Measurements from ENCODE around the gene TH.
"Not testable (repeated sequence)": the region's sequence is repeated elsewhere in the genome, so short reads cannot be mapped to it uniquely, and the experiment has no call there.

TH gene

DNA sequence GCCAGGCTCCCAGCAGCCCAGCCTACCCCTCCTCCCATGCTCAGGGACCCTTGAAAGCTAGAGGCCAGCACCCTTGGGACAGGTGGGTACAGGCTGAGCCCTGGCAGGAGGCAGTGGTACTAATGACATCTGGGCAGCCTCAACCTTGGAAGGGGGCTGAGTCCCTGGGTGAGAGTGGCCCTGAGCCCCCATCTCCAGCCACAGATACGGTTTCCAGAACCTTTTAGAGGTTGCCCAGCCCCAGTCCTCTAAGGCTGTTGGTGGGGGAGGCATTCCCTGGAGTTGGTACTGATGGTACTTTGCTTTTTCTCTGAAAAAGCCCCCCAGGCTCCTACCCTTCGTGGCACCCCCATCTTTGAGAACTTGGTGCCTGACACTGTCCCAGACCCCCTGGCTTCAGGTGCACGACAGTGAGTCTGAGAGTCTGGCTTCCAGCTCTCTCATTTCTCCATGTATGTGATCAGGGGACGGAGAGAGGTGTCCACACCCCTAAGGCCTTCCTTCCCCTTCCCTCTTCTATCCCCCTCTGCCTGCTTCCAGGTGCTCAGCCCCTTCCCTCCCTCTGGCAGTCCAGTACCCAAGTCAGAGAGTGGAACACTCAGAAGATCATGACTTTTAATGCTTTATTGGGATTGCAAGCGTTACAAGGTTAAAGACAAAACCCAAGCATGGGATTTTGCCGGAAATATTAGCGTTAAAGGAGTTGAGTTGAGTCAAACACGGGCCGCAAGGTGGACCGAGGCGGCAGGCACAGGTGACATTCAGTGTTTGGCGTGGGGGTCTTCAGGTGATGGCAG lies 42.9 kb downstream of the TH start:
- H3K9me3 ChIP-seq = no peaks in the 10 kb centered on the region
- H3K27me3 ChIP-seq = peaks cover 35% of the 10 kb centered on the region
- H3K36me3 ChIP-seq = no peaks in the 10 kb centered on the region
- no peak overlapping the region for H3K27ac ChIP-seq
- H3K4me1 ChIP-seq (ENCODE audit: control insufficient read depth in 1 of 2, insufficient read depth in 1 of 2, low read depth in 1 of 2, low read length in 1 of 2) = no peaks in the 10 kb centered on the region
- TF ChIP-seq, protein P1, sequence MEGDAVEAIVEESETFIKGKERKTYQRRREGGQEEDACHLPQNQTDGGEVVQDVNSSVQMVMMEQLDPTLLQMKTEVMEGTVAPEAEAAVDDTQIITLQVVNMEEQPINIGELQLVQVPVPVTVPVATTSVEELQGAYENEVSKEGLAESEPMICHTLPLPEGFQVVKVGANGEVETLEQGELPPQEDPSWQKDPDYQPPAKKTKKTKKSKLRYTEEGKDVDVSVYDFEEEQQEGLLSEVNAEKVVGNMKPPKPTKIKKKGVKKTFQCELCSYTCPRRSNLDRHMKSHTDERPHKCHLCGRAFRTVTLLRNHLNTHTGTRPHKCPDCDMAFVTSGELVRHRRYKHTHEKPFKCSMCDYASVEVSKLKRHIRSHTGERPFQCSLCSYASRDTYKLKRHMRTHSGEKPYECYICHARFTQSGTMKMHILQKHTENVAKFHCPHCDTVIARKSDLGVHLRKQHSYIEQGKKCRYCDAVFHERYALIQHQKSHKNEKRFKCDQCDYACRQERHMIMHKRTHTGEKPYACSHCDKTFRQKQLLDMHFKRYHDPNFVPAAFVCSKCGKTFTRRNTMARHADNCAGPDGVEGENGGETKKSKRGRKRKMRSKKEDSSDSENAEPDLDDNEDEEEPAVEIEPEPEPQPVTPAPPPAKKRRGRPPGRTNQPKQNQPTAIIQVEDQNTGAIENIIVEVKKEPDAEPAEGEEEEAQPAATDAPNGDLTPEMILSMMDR (IDR thresholded peaks at IDR 0.05) = no peak
- H3K4me3 ChIP-seq (ENCODE audit: low read depth in 1 of 2, low read length in 1 of 2) = no peak overlapping the region

DNA sequence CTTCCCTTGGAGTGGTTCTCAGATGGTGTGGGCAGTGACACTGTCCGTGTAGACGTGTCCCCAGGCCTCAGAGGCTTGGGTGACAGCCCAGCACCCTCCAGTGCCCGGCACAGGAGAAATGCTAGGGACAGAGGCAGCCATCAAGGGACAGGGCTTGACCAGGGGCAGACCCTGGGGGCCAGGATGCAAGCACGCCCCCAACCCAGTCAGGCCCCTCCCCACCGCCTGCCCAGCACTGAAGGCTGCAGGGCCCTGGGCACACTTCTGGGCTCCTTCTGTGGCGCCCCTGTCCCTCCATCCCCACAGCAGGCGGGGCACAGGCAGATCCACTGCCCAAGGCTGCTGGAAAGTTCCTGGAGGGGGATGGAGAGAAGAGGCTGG lies 43.5 kb downstream of the TH start:
- Histone ChIP-seq H3K4me3 (ENCODE audit: low read depth in 1 of 2, low read length in 1 of 2) (no peak overlapping the region), H3K9me3 (no peaks in the 10 kb centered on the region), H3K4me1 (ENCODE audit: control insufficient read depth in 1 of 2, insufficient read depth in 1 of 2, low read depth in 1 of 2, low read length in 1 of 2) (no peaks in the 10 kb centered on the region), H3K27ac (no peak overlapping the region), H3K27me3 (peaks cover 29% of the 10 kb centered on the region), H3K36me3 (no peaks in the 10 kb centered on the region)
- TF ChIP-seq, protein P1 (IDR thresholded peaks at IDR 0.05) = no peak

DNA sequence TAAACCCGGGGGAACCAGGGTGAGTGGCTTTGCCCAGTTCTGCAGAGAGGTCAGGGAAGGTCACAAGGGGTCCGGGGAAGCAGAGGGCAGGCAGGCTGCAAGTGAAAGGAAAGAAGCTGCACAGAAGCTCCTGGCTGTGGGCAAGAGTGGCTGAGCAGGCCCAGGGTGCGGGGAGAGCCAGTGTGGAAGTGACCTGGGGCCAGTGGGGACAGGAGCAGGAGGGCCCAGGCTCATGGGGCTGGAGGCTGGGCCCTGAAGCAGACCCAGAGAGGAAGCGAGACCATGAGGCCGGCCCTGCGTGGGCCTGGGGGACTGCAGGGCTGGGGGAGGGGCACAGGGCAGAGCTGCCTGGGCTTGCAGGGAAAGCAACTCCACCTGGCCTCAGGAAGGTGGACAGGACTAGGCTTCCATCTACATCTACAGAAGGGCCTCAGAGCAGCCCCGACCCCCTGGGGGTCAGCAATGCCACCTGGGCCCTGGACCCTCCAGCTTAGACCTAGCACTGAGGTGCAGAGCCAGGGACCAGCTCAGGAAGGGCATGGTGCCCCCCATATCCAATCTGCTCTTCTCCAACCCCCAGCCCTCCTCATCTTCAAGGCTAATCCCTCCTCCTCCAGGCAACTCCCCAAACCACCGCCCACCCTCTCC lies 44.0 kb downstream of the TH start:
- TF ChIP-seq, protein P1 (IDR thresholded peaks at IDR 0.05) = no peak
- H3K27ac ChIP-seq = no peak overlapping the region
- no peak overlapping the region for H3K4me3 ChIP-seq (ENCODE audit: low read depth in 1 of 2, low read length in 1 of 2)
- H3K27me3 ChIP-seq = peaks cover 26% of the 10 kb centered on the region
- no peaks in the 10 kb centered on the region for H3K36me3 ChIP-seq
- no peaks in the 10 kb centered on the region for H3K9me3 ChIP-seq
- H3K4me1 ChIP-seq (ENCODE audit: control insufficient read depth in 1 of 2, insufficient read depth in 1 of 2, low read depth in 1 of 2, low read length in 1 of 2) = no peaks in the 10 kb centered on the region

DNA sequence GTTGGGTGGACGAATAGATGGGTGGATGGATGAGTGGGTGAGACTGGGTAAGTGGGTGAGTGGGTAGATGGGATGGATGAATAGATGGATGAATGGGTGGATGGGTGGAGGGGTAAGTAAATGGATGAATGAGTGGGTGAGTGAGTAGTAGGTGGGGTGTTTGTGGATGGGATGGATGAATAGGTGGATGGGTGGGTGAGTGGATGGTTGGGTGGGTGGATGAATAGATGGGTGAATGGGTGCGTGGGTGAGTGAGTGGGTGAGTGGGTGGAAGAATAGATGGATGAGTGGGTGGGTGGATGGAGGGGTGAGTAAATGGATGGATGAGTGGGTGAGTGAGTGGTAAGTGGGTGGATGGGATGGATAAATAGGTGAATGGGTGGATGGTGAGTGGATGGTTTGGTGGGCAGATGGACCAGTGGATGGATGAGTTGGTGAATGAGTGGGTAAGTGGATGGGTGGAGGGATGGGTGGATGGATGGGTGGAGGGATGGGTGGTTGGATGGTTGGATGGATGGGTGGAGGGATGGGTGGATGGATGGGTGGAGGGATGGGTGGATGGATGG lies 45.0 kb downstream of the TH start:
- TF ChIP-seq, protein P1 (IDR thresholded peaks at IDR 0.05) = no peak
- Histone ChIP-seq H3K9me3 (no peaks in the 10 kb centered on the region), H3K27me3 (peaks cover 26% of the 10 kb centered on the region)

DNA sequence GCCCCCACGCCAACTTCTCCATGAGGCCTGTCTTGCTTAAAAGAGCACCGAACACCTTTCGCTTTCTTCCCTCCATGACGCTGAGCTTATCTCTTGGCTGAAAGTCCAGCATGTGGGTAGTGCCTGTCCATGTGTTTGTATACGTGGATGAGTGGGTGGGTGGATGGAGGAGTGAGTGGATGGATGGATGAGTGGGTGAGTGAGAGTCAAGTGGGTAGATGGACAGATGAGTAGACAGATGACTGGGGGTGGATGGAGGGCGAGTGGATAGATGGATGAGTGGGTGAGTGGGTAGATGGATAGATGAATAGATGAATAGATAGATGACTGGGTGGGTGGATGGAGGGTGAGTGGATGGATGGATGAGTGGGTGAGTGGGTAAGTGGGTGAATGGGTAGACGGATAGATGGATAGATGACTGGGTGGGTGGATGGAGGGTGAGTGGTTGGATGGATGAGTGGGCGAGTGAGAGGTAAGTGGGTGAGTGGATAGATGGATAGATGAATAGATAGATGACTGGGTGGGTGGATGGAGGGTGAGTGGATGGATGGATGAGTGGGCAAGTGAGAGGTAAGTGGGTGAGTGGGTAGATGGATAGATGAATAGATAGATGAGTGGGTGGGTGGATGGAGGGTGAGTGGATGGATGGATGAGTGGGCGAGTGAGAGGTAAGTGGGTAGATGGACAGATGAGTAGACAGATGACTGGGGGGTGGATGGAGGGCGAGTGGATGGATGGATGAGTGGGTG lies 46.7 kb downstream of the TH start:
- H3K9me3 ChIP-seq; H3K36me3 ChIP-seq; H3K27ac ChIP-seq; H3K4me1 ChIP-seq (ENCODE audit: control insufficient read depth in 1 of 2, insufficient read depth in 1 of 2, low read depth in 1 of 2, low read length in 1 of 2); H3K4me3 ChIP-seq (ENCODE audit: low read depth in 1 of 2, low read length in 1 of 2): not testable (repeated sequence)
- H3K27me3 ChIP-seq = peaks cover 27% of the 10 kb centered on the region

More for the DNA sequence above, 45.0 kb downstream of the TH start:
- H3K36me3 ChIP-seq = no peaks in the 10 kb centered on the region
- no peak overlapping the region for H3K4me3 ChIP-seq (ENCODE audit: low read depth in 1 of 2, low read length in 1 of 2)
- no peak overlapping the region for H3K27ac ChIP-seq
- no peaks in the 10 kb centered on the region for H3K4me1 ChIP-seq (ENCODE audit: control insufficient read depth in 1 of 2, insufficient read depth in 1 of 2, low read depth in 1 of 2, low read length in 1 of 2)
